GM21390 (cell line): Measurements from ENCODE around the gene BOC.

Source experiments
- ATAC-seq: cut with Tn5 transposase; IDR thresholded peaks from one replicate; pipeline ENCODE4 v1.9.1; 2021; ENCODE audit not compliant: unreplicated experiment

Gene BOC

GRCh38 chr3:113185194-113185835 is 26.0 kb upstream of the BOC start:
- no peak for ATAC-seq

GRCh38 chr3:113186566-113186965 is 24.8 kb upstream of the BOC start:
- ATAC-seq: no peak

DNA sequence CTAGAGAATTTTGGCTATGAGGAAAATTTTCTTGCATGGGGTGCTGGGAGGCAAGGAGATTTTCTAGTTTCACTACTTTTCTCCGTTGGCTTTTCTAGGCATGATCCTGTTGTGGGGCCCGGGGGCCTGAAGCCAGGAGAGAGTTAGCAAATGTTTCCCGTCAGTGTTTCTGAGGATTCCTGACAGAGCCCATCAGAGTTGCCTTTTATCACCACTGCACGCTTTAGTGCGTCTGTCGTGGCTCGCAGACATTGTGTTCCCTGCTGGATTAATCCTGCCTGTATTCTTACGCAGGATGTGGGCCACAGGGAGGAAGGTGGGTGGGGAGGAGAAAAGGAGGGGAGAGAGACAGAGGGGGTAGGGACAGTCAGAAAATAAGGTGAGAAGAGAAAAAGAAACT is 18.1 kb upstream of the BOC start:
- no peak for ATAC-seq

GRCh38 chr3:113193719-113194118 is 17.6 kb upstream of the BOC start:
- no peak for ATAC-seq

DNA sequence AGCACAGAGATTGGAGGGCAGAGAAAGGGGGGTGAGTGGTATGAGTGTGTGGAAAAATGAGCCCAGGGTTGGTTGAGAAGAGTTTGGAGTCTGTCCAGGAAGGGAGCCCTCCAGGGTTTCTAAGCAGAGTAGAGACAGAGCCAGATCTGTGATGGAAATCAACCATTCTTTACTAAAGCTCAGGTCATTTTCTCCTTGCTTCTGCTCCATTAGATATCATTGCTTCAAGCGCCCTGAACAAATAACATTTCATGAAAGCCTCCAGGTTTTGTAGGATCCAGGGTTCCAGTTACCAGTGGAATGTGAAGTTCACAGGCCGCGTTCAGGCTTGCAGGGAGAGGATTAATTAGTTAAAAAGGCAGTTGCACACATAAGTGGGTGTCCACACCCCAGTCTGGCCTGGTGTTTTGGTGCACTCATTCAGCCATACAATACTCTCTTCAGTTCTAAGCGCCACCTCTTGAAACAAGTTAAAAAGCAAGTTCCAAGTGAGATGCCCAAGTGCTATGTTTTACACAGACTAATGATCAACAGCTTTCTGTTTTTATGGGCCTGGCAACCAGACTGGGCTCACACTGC is 16.4 kb upstream of the BOC start:
- ATAC-seq: no peak

DNA sequence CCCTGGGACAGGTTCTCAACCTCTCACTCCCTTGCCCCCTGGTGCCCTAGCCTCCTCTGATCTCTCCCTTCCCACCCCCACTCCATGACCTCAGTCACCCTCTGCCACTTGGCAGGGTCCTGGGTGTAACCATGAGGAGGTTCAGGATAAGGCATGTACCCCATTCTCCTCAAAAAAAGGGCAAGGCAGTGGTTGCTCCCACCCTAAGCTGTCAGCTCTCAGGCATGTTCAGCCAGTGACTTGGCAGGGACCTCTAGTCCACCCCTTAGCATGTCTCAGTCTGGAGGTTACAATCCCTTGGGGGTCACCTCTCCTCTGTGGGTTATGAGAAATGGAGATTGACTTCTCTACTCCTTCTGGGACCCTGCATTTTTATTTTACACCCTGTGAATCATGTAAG is 11.0 kb upstream of the BOC start:
- ATAC-seq: no peak

- ATAC-seq: no peak
Observed at GRCh38 chr3:113200946-113201345, 10.4 kb upstream of the BOC start.

DNA sequence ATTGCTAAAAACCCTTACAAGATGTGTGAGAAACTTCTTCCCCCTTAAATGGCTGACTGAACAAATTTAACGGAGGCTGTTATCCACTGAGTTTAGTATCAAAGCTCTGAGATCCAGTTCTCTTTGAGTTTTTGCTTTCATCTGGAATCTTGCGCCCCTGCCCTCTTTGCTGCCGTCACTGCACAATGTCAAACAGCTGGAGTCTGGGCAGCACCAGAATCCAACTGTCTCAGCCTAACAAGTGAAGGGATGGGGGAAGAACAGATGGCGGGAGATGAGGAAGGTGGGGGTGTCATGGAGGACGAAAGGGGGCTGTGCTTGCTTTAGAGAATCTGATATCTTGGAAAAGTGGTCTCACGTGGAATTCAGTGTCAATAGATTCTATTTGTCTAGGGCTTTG is 7.0 kb upstream of the BOC start:
- no peak for ATAC-seq

GRCh38 chr3:113205481-113205880 is 5.9 kb upstream of the BOC start:
- ATAC-seq: no peak

- no peak for ATAC-seq
Observed at GRCh38 chr3:113210604-113211329, 590 bp upstream of the BOC start.

GRCh38 chr3:113212150-113212843 is 940 bp downstream of the BOC start:
- ATAC-seq: no peak

- ATAC-seq: no peak
Observed at GRCh38 chr3:113212844-113213375, 1.6 kb downstream of the BOC start.

DNA sequence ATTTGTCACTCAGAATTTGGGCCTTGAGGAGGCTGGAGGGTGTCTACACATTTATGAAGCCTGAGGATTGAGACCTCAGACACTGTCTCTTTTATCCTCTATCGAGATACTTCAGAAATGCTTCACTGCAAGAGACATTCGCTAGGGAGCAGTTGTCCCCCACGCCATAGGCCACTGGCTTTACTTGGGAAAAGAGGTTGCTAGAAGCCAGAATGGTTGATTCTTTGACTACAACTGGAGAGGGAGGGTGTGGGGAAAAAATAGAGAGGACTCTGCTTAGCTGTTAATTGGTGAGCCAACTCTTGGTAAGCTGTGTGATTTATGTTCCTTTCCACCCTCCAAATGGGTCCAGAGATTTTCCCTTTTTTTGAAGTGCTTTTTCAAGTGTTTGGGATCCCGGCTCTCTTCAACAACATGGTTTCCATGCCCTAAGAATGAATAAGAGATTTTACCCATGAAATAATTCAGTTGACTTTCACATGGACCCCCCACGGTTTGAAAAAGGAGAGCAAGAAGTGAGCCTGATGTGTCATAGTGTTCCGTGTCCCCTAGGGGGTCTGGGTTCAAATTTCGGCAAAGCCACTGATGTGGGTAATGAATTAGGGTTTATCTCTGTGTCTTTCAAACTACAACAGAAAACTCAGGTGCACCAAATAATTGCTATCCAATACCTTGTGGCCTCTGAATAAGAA is 2.7 kb downstream of the BOC start:
- no peak for ATAC-seq

GRCh38 chr3:113214917-113215595 is 3.7 kb downstream of the BOC start:
- ATAC-seq: no peak

GRCh38 chr3:113216393-113216792 is 5.0 kb downstream of the BOC start:
- no peak for ATAC-seq

- ATAC-seq: no peak
Observed at GRCh38 chr3:113218011-113218680, 6.8 kb downstream of the BOC start.

- ATAC-seq: no peak
Observed at GRCh38 chr3:113218681-113219045, 7.3 kb downstream of the BOC start.

DNA sequence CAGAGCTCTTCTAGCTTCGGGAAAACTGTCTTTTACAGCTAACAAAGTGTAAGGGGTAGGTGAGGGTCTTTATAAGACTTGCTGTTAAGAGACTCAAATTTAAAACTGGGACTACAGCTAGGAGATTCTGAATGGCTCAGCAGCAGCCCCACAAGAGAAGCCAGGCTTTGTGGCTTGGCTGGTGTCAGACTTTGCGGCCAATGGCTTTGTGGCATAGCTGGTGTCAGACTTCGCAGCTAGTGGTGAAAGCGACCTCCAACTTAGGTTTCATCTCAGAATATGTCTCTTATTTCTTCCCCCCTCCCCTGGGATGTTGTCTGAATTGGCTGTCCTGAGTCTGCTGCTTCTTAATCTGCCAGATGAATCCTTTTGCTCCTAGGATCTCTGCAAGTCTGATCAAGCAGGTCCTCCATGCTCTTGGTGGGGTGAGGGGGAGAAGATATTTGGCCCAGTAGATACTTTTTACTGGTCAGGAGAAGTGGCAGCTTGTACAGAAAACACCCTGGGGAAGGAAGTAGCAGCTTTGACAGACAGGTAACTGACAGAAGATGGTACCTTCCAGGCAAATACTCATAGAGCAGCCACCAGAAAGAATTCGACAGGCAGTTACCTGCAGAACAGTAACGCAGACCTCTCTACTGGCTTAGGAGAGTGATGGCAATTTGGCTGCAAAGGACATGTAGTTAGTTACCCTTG is 8.4 kb downstream of the BOC start:
- ATAC-seq: no peak

DNA sequence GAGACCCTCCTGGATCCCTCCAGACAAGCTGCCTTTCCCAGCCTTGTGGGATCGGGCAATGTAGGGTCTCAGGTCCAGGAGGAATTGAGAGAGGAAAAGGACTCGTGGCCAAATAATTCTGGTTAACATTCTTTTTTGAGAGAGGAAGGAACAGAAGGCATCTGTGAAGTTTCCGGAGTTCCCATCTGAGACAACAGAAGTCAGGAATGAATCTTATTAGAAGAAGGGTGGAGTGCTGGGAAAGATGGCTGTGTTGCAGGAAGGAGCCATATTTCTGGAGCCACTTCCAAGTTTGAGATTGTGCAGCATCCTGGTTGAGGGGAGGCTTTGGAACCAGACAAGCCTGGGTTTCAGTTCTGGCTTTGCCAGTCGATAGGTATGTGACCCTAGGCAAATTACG is 9.4 kb downstream of the BOC start:
- no peak for ATAC-seq
